Hepatic stellate cell (primary cell): ENCODE measurements around the gene SWSAP1.
"Not testable (repeated sequence)": the region's sequence is repeated elsewhere in the genome, so short reads cannot be mapped to it uniquely, and the experiment has no call there.

Experiments used
- DNase-seq: peaks from one replicate; pipeline ENCODE4 v3.0.0; 2011; ENCODE audit warnings: low spot score

The SWSAP1 gene

GRCh38 chr19:11374433-11375142 lies at the start of gene SWSAP1:
Gene SWSAP1, plus strand, starts transcription at chr19:11374666. Its CDS starts 15 bp downstream, at chr19:11374681.
- peak; percentile 100 for DNase-seq

GRCh38 chr19:11324748-11325389 lies 49.6 kb upstream of the SWSAP1 start:
- no peak for DNase-seq

GRCh38 chr19:11325544-11325943 lies 48.9 kb upstream of the SWSAP1 start:
- no peak for DNase-seq

GRCh38 chr19:11330127-11330526 lies 44.3 kb upstream of the SWSAP1 start:
- no peak for DNase-seq

GRCh38 chr19:11331502-11331901 lies 43.0 kb upstream of the SWSAP1 start:
- DNase-seq: no peak

- DNase-seq: no peak
These were observed 41.6 kb upstream of the SWSAP1 start for GRCh38 chr19:11332822-11333221.

GRCh38 chr19:11333838-11334237 lies 40.6 kb upstream of the SWSAP1 start:
- DNase-seq: not testable (repeated sequence)

- no peak for DNase-seq
These were observed 38.9 kb upstream of the SWSAP1 start for GRCh38 chr19:11335449-11336146.

GRCh38 chr19:11337080-11337479 lies 37.4 kb upstream of the SWSAP1 start:
- DNase-seq: no peak

GRCh38 chr19:11338121-11338520 lies 36.3 kb upstream of the SWSAP1 start:
- no peak for DNase-seq

- DNase-seq: no peak
These were observed 35.8 kb upstream of the SWSAP1 start for GRCh38 chr19:11338569-11339253.

- peak; percentile 95 for DNase-seq
These were observed 35.0 kb upstream of the SWSAP1 start, which contains the start of gene RAB3D for GRCh38 chr19:11339254-11340098. Gene RAB3D, minus strand, starts transcription at chr19:11339657. Its CDS starts 2,258 bp downstream, at chr19:11337399.

- DNase-seq: not testable (repeated sequence)
These were observed 34.4 kb upstream of the SWSAP1 start for GRCh38 chr19:11340099-11340467.

GRCh38 chr19:11342429-11342828 lies 32.0 kb upstream of the SWSAP1 start:
- no peak for DNase-seq

- no peak for DNase-seq
These were observed 29.2 kb upstream of the SWSAP1 start for GRCh38 chr19:11345122-11345803.

- peak; percentile 99 for DNase-seq
These were observed 28.1 kb upstream of the SWSAP1 start, which contains the start of the genes CCDC159 and TMEM205 for GRCh38 chr19:11346104-11346940. Gene CCDC159, plus strand, starts transcription at chr19:11346519. Its CDS starts 88 bp downstream, at chr19:11346607. Gene TMEM205, minus strand, starts transcription at chr19:11346268. Its CDS starts 649 bp downstream, at chr19:11345619.

GRCh38 chr19:11347546-11348039 lies 26.9 kb upstream of the SWSAP1 start:
- DNase-seq: no peak

GRCh38 chr19:11349171-11349570 lies 25.3 kb upstream of the SWSAP1 start:
- DNase-seq: no peak

GRCh38 chr19:11354102-11354501 lies 20.4 kb upstream of the SWSAP1 start:
- DNase-seq: not testable (repeated sequence)
